UCSD-AML1 (cell line): ENCODE results near the gene KCNK2.
"Not testable (repeated sequence)": the region's sequence is repeated elsewhere in the genome, so short reads cannot be mapped to it uniquely, and the experiment has no call there.

Experiments
- DNase-seq: peaks from one replicate; lab custom pipeline; 2025; ENCODE audit not compliant: unreplicated experiment; lab: John Stamatoyannopoulos, UW

The KCNK2 gene

DNA sequence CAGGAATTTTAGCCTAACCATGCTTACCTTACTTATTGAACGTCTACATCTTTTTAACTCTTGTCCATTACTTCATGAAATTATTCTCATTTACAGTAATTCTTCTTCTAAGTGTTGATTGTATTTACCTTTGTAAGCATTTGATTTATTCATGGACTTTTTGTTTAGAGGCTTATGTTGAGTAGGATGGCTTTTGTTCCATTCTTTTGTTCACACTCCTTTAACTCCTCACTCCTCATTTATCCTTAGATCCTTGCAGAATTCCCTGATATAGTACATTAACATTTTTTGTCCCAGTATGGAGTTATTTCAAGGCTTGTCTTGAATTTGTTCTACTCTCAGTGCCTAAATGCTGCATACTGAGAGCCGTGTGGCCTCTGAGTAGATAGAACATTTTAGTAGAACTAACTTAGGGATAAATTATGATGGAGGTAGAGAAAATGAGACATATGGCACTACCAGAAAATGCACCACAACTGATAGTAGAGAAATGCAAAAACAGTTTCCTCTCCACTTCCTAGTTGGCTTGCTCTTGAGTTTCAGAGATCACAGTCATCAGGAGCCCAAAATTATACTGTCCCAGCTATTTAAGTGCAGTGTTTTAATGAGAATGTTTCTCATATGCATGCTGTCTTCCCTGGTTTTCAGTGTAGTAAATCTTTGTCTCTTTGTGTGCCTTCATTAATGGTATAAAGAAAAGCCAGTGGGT lies 69.5 kb downstream of the KCNK2 start:
- DNase-seq: no peak

DNA sequence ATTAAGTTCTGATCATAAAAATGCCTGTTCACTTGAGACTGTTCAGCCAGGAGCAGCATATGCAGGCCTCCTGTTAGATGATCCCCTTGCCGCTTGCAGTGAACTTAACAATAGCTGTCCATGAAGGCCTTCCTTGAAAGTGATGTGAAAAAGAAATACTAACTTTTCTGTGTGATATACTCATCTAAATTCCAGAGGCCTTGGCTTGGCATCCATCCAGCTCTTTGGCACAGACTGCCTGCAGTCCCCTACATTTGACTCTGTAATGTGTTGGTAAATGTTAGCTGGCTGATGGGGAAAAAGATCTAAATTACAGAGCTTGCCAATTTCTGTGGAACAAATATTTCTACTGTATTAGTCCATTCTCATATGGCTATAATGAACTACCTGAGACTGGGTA lies 73.7 kb downstream of the KCNK2 start:
- no peak for DNase-seq

- DNase-seq: no peak
Measured at GRCh38 chr1:215160351-215160750, 77.8 kb downstream of the KCNK2 start.

DNA sequence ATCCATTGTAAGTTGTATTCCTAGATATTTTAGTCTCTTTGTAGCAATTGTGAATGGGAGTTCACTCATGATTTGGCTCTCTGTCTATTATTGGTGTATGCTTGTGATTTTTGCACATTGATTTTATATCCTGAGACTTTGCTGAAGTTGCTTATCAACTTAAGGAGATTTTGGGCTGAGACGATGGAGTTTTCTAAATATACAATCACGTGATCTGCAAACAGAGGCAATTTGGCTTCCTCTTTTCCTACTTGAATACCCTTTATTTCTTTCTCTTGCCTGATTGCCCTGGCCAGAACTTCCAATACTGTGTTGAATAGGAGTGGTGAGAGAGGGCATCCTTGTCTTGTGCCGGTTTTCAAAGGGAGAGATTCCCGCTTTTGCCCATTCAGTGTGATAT lies 80.6 kb downstream of the KCNK2 start:
- DNase-seq: not testable (repeated sequence)

GRCh38 chr1:215166886-215167285 lies 84.3 kb downstream of the KCNK2 start:
- DNase-seq: no peak

DNA sequence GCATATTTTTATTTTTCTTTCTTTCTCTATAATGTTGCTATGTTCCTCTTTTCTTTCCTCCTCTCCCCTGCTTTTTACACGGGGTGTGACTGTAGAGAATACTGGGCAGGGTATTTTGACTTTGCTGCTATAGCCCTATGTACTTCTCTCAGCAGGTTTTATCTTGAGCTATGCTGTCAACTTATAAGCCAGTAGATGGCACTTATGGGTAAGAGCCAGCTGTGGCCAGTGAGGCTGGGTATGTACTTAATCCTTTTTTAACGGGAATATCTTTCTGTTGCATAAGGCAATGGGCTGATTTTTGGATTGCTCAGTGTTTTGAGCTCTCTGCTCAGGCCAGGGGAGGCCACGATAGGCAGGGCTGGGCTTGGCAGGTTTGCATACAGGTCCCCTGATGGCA lies 99.0 kb downstream of the KCNK2 start:
- no peak for DNase-seq

DNA sequence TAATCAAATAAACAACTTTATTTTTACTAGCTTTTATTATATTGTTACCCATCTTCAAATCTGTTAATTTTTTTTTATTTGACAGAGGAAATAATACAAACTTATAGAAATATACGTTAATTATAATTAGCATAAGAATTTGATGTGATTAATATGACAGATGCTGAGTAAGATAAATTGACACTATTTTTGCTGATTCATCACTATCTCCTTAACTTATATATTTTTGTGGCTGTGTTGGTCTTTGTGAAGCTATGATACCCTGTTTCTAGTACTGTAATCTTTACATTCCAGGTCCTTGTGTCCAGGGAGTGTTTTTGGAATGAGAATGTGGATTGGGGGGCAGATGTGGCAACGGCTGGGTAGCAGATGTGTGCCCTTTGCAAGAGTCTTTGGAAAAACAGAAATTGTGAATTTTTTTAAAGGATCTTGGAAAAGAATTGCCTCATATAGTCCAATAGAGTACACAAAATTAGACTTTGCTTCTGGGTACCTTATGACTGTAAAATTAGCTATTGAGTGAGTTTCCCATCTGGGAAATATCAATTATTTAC lies 102.6 kb downstream of the KCNK2 start:
- no peak for DNase-seq

DNA sequence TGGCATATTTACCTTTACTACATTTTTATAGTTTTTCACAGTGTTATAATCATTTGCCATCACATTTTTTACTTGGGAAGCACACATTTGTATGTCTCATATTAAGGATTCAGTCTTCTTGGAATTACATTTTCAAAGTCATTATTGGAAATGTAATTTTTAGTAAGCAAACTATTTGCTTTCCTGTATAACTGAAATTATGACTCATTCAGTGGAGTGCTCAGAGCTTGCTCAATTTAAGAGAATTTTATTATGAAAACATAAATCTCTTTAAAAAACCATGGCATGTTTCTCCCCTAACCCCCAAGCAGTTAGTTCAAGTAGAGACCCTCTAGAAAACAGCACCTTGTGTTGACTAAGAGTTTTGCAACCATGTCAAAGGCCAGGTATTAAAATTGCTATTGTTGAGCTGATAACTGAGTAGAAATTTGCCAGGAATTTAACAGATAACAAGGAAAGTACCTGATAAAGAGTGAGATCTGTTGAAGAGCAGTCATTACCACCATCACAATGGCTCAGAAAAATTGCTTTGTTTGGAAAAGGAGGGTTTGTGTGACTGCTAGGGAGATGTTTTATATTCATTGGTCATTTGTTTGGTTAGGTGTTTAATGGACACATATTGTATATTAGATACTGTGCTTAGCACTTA lies 105.9 kb downstream of the KCNK2 start:
- no peak for DNase-seq

- DNase-seq: no peak
Measured at GRCh38 chr1:215192306-215192705, 109.8 kb downstream of the KCNK2 start.

DNA sequence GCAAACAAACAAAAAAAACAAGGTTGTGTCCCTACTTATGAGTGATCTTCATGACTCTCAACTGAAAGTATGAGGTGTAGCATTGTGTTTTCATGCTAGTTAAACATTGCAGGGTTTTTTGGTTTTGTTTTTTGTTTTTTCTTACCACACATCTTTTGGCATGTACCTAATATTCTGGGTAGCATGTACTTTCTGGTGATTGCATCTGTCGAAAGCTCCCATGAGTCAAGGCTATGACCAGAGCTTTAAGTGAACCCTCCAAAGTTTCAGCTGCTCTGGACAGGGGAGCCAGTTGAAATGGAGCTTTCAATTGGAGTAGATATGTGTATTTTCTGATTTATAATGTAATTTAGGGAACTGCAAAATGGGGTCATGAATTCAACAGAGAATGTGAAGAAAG lies 115.5 kb downstream of the KCNK2 start:
- DNase-seq: no peak

DNA sequence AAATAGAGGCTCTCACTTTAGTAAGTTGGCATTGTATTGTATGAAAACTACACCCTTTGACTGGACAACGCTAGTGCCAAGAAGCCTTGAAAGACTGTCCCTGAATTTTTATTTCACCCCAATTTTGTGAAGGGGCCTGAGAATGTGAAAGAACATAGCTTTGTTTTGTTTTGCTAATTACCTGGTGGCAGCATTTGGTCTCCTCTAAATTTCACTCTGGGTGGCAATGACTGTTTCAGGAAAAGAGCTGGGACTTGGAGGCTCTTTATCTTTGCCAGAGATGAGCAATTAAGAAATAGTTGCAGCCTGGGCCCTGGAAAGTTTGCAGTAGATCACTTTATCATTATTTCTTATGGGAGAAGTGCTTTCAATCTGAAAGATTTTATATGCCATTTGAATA lies 117.6 kb downstream of the KCNK2 start:
- DNase-seq: no peak

DNA sequence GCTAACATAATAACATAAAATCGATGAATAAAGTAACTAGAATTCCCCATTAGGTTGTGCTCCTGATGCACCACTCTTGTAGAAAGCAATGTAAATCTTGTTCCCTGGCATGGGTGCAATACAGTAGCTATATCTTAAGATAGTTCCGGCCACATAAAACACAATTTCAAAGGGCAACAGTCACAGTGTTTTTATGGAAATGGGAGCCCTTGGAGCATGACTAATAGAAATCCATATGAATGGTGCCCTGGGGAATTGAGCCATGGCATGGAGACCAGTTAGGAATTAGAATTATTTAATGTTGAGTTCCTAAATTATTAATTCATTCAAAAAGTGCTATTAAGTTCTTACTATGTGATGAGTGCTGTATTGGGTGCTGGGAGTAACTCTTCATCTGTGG lies 118.7 kb downstream of the KCNK2 start:
- no peak for DNase-seq

DNA sequence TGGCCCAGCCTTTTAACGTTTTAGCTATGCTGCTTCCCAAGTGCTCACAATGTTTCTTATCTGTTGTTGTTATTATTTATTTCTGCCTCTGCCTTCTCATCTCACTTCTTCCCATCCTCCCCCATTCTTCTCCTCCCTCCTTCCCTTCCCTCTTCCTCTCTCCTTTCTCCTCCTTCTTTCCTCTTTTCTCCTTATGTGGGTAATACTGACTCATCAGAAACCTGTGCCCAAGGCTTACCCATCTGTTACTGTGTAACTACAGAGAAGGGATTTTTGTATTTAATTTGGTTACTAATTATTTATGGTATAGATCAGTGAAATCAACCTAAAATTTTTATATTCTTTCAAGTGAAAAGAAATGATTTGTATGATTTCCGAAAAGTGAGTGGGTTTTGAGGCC lies 120.3 kb downstream of the KCNK2 start:
- no peak for DNase-seq

DNA sequence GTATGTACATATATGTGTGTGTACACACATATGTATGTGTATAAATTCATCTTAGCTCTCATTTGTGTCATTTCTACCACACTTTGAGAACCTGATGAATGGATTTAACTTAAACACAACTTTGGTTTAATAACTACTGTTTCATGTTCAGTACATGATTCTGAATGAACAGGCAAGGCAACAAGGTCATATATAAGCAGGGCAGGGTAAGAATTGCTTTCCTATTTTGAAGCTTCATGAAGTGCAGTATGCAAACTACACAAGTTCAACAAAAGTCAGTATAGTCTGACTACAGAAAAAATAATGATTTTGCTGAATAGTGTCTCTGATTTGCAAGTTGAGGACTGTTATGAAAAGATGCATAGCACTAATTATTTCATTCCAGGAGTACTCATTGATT lies 127.6 kb downstream of the KCNK2 start:
- DNase-seq: no peak

GRCh38 chr1:215215846-215216245 lies 133.3 kb downstream of the KCNK2 start:
- DNase-seq: no peak

DNA sequence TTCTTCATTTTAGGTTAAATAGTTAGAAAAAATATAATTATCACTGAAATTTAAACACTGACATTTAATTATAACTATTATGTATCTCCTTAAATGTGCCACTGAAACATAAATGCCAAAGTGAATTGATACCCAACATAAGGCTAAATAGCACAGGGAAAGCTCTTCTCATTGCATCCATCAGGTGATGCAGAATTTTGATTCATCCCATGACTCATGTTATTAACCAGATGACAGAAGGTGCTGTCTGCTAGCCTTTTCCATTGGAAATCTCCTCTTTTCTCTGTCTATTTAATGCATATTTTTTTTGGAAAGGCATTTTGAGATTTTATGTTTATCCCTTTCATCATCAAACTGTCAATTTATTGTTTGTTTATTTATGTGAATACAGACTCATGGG lies 136.8 kb downstream of the KCNK2 start:
- DNase-seq: no peak

GRCh38 chr1:215220346-215220745 lies 137.8 kb downstream of the KCNK2 start:
- no peak for DNase-seq

- DNase-seq: no peak
Measured at GRCh38 chr1:215226757-215227156, 144.2 kb downstream of the KCNK2 start.

DNA sequence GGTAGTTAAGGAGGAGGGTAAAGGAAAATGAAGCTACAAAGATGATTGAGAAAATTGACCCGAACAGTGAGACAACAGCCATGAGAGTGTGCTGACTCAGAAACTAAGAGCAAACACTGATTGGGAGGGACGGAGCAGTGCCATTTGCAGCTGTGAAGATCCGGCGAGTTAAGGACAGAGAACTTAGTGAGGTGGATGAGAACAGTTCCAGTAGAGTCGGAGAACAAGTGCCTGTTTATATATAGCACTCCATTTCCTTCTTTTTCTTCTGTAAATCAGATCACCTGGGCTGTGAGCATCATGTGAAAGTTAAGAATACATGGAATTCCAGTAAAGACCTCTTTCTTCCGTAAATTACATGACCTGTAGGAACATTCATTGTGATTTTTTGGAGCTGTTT lies 145.7 kb downstream of the KCNK2 start:
- DNase-seq: no peak

GRCh38 chr1:215241451-215241850 lies 158.9 kb downstream of the KCNK2 start:
- no peak for DNase-seq

DNA sequence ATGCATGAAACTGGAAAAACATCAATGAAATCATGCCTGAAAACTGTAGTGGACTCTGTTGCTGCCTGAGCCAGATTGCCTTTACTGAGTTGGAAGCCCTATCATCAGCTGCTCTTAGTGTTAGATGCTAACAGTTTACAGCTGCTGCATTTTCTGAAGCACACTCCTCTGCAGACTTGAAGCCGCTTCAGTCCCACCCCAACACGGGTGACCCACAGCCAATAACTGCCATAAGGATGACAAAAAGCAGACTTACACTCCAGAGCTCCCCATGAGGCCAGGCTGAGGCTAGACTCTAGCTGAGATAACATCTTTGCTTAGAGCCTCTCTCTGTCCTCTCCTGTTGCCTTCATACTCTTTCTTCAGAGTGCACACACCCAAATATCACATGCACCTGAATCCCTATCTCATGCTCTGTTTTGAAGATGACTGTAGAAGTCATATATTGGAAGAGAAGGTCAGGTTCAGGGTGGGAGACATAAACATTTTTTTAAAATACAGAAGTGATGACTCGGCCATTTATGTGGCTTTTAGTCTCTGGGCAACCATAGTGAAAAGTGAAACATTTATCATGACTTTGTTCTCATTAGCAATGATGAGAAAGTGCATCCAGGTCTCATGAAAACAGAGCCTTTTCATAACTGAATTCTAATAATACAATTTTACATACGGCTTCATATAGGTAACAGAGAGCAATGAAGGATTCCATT lies 161.0 kb downstream of the KCNK2 start:
- no peak for DNase-seq

- no peak for DNase-seq
Measured at GRCh38 chr1:215250913-215251312, 168.4 kb downstream of the KCNK2 start.
